Esophagus muscularis mucosa (tissue), 3 donors: ENCODE data around the gene NTF3.

ENCODE experiments used
- POLR2A ChIP-seq: fragments of 450-650 bp; IDR thresholded peaks from one replicate; pipeline ENCODE4 v1.6.1; 2017; ENCODE audit warnings: antibody characterized with exemption, moderate library complexity, mild to moderate bottlenecking, low read depth
- POLR2AphosphoS5 ChIP-seq, 2 donors: sonication (generic); formaldehyde crosslinking; IDR thresholded peaks; one replicate each; pipeline ENCODE4 v1.6.1; 2017; ENCODE audit warnings: antibody characterized with exemption in 2 of 2
- TF ChIP-seq, protein P1 (sequence below), 3 experiments: fragments of 200-600 bp in 2 of 3; fragments of 450-650 bp in 1 of 3; sonication (generic) in 2 of 3; IDR thresholded peaks; one replicate each; pipeline ENCODE4 v1.5.1; 2017 to 2019; ENCODE audit warnings: antibody characterized with exemption in 3 of 3, mild to moderate bottlenecking in 2 of 3, moderate library complexity in 1 of 3

DNA sequence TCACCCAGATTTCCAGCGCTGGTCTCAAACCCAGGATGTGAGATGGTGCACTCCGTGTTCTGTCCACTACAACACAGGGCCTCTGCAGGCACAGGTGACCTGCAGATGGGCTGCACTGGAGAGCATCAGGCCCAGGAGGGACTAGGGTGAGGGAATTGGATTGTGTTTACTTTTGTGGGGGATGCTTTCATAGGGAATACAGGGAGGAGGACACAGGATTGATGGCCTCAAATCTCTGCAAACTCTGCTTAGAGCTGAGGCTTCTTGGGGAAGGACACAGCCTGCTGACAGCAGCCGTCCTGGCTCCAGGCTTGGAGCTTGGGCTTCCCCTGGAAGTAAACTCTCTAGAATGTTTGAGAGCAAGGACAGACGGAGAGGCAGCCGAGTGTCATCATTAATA lies 57.1 kb downstream of the NTF3 start:
- TF ChIP-seq, protein P1, sequence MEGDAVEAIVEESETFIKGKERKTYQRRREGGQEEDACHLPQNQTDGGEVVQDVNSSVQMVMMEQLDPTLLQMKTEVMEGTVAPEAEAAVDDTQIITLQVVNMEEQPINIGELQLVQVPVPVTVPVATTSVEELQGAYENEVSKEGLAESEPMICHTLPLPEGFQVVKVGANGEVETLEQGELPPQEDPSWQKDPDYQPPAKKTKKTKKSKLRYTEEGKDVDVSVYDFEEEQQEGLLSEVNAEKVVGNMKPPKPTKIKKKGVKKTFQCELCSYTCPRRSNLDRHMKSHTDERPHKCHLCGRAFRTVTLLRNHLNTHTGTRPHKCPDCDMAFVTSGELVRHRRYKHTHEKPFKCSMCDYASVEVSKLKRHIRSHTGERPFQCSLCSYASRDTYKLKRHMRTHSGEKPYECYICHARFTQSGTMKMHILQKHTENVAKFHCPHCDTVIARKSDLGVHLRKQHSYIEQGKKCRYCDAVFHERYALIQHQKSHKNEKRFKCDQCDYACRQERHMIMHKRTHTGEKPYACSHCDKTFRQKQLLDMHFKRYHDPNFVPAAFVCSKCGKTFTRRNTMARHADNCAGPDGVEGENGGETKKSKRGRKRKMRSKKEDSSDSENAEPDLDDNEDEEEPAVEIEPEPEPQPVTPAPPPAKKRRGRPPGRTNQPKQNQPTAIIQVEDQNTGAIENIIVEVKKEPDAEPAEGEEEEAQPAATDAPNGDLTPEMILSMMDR (IDR thresholded peaks at IDR 0.05) = no peak
- TF ChIP-seq POLR2A (no peak), POLR2AphosphoS5 (IDR thresholded peaks at IDR 0.05) (no peak)
